HCT116 (cell line): ENCODE results near the gene CHRNA5. TPM values are rescaled to one million over a fixed set of nuclear protein-coding genes. Genes with fewer than 3 reads are reported as not detected.

Source experiments
- ATAC-seq: fragments of 200-7000 bp; cut with Tn5 transposase; 2 replicates; pipeline ENCODE4 v1.9.1; 2020; ENCODE audit warnings: mild to moderate bottlenecking, moderate library complexity
- BruUV-seq: library from RNA; stranded (reverse); fragments of 400-500 nt; replicated peaks from 2 replicates; lab custom pipeline; 2021; lab: Mats Ljungman, UMichigan
- CTCF ChIA-PET: fragments of 300-600 bp; sonication (Branson Sonifier 250); formaldehyde crosslinking; loops from one replicate; lab custom pipeline; 2021; ENCODE audit warnings: antibody characterized with exemption; lab: Charles Lee
- POLR2A ChIA-PET: fragments of 300-600, 350-600 bp; sonication (Branson Sonifier 250); formaldehyde crosslinking; loops from one replicate; lab custom pipeline; 2021; ENCODE audit warnings: antibody characterized with exemption; lab: Charles Lee
- RAD21 ChIA-PET, 2 experiments: fragments of 300-600 bp; sonication (Branson Sonifier 250); formaldehyde crosslinking; loops; one replicate each; lab custom pipeline; 2023; ENCODE audit warnings: low total read pairs in 2 of 2; ENCODE audit not compliant: uncharacterized antibody in 2 of 2, unreplicated experiment in 2 of 2, low non-redundant PET in 1 of 2; lab: Charles Lee
- DNase-seq: peaks from one replicate; pipeline ENCODE4 v3.0.0-alpha.2; 2010; ENCODE audit warnings: low read depth, low spot score
- H2AFZ ChIP-seq: fragments of 200-600 bp; shearing (Covaris generic), sonication (generic); 2 replicates; pipeline ENCODE4 v1.6.1; 2017; ENCODE audit warnings: low read depth, mixed run types, mixed read lengths, antibody characterized with exemption, low read length; ENCODE audit not compliant: poor library complexity, severe bottlenecking
- H3K27ac ChIP-seq: 2 replicates; pipeline ENCODE4 v1.5.1; 2012; ENCODE audit warnings: low read depth, low read length
- H3K27me3 ChIP-seq: fragments of 200-600 bp; sonication (generic); 2 replicates; pipeline ENCODE4 v1.6.1; 2016; ENCODE audit warnings: mixed run types, low read length, mixed read lengths; ENCODE audit not compliant: insufficient read depth
- H3K36me3 ChIP-seq, 2 experiments: fragments of 200-500 bp in 1 of 2; fragments of 200-600 bp in 1 of 2; sonication (Bioruptor generic) in 1 of 2; sonication (generic) in 1 of 2; 2 replicates each; pipeline versions ENCODE4 v1.5.1 to v1.6.1; 2014 to 2016; ENCODE audit warnings: low read length in 2 of 2, inconsistent platforms in 1 of 2, mixed read lengths in 1 of 2, mixed run types in 1 of 2; ENCODE audit not compliant: insufficient read depth in 2 of 2, control insufficient read depth in 1 of 2
- H3K4me1 ChIP-seq, 2 experiments: fragments of 200-600 bp in 1 of 2; sonication (generic) in 1 of 2; 2 replicates each; pipeline versions ENCODE4 v1.5.1 to v1.6.1; 2012 to 2017; ENCODE audit warnings: low read length in 2 of 2, inconsistent platforms in 1 of 2, mild to moderate bottlenecking in 1 of 2, mixed read lengths in 1 of 2, mixed run types in 1 of 2, moderate library complexity in 1 of 2; ENCODE audit not compliant: insufficient read depth in 2 of 2, control insufficient read depth in 1 of 2
- H3K4me2 ChIP-seq: fragments of 200-600 bp; sonication (generic); 2 replicates; pipeline ENCODE4 v1.6.1; 2017; ENCODE audit warnings: mixed run types, low read length, mixed read lengths
- H3K4me3 ChIP-seq, 2 experiments: fragments of 200-600 bp in 1 of 2; sonication (generic) in 1 of 2; replicated peaks in 1 of 2; 2 replicates each; pipeline ENCODE4 v1.5.1; 2011 to 2016; ENCODE audit warnings: low read length in 2 of 2, control low read depth in 1 of 2, low read depth in 1 of 2, mild to moderate bottlenecking in 1 of 2, mixed read lengths in 1 of 2, mixed run types in 1 of 2
- H3K79me2 ChIP-seq: fragments of 200-600 bp; sonication (generic); 2 replicates; pipeline ENCODE4 v1.6.1; 2017; ENCODE audit warnings: mild to moderate bottlenecking, mixed run types, low read length, moderate library complexity, mixed read lengths; ENCODE audit not compliant: insufficient read depth
- H3K9ac ChIP-seq: fragments of 200-600 bp; sonication (generic); 2 replicates; pipeline ENCODE4 v1.6.1; 2016; ENCODE audit warnings: low read length, mixed read lengths
- H3K9me2 ChIP-seq: fragments of 200-600 bp; sonication (generic), shearing (Covaris generic); 2 replicates; pipeline ENCODE4 v1.6.1; 2017; ENCODE audit warnings: mixed run types, mild to moderate bottlenecking, moderate library complexity; ENCODE audit not compliant: insufficient read depth
- H3K9me3 ChIP-seq, 2 experiments: fragments of 200-500 bp in 1 of 2; fragments of 200-600 bp in 1 of 2; sonication (Bioruptor generic) in 1 of 2; sonication (generic) in 1 of 2; 2 replicates each; pipeline ENCODE4 v1.6.1; 2014 to 2017; ENCODE audit warnings: low read length in 2 of 2, mixed read lengths in 2 of 2, inconsistent platforms in 1 of 2, low read depth in 1 of 2, mild to moderate bottlenecking in 1 of 2, mixed run types in 1 of 2, moderate library complexity in 1 of 2; ENCODE audit not compliant: control insufficient read depth in 1 of 2, insufficient read depth in 1 of 2
- H4K20me1 ChIP-seq: fragments of 200-600 bp; sonication (generic), shearing (Covaris generic); 2 replicates; pipeline ENCODE4 v1.6.1; 2017; ENCODE audit warnings: mixed run types, mild to moderate bottlenecking, moderate library complexity; ENCODE audit not compliant: insufficient read depth
- ATF3 ChIP-seq: IDR thresholded peaks from 2 replicates; pipeline ENCODE4 v1.6.1; 2012
- CEBPB ChIP-seq: IDR thresholded peaks from 2 replicates; pipeline ENCODE4 v1.6.1; 2012; ENCODE audit warnings: low read depth
- CTCF ChIP-seq, 3 experiments: fragments of 200-600 bp in 1 of 3; sonication (generic) in 1 of 3; IDR thresholded peaks in 2 of 3; conservative IDR thresholded peaks in 1 of 3; 2 replicates each; pipeline ENCODE4 v1.5.1; 2012 to 2017; ENCODE audit warnings: low read depth in 2 of 3, low read length in 2 of 3, antibody characterized with exemption in 1 of 3, borderline replicate concordance in 1 of 3, control low read depth in 1 of 3, mild to moderate bottlenecking in 1 of 3, mixed read lengths in 1 of 3, mixed run types in 1 of 3, moderate library complexity in 1 of 3; ENCODE audit not compliant: insufficient read depth in 1 of 3
- ELF1 ChIP-seq: IDR thresholded peaks from 2 replicates; pipeline ENCODE4 v1.6.1; 2012; ENCODE audit warnings: low read depth, borderline replicate concordance
- EZH2 ChIP-seq: fragments of 200-600 bp; sonication (generic); IDR thresholded peaks from 2 replicates; pipeline ENCODE4 v1.6.1; 2017; ENCODE audit warnings: antibody characterized with exemption, mixed run types
- EZH2phosphoT487 ChIP-seq: fragments of 200-600 bp; IDR thresholded peaks from 2 replicates; pipeline ENCODE4 v1.6.1; 2018; ENCODE audit warnings: antibody characterized with exemption, borderline replicate concordance
- FOSL1 ChIP-seq: IDR thresholded peaks from 2 replicates; pipeline ENCODE4 v1.6.1; 2012; ENCODE audit warnings: low read depth
- JUND ChIP-seq: IDR thresholded peaks from 2 replicates; pipeline ENCODE4 v1.6.1; 2012
- MAX ChIP-seq: IDR thresholded peaks from 2 replicates; pipeline ENCODE4 v1.6.1; 2012
- RAD21 ChIP-seq: IDR thresholded peaks from 2 replicates; pipeline ENCODE4 v1.6.1; 2012; ENCODE audit warnings: low read depth, mild to moderate bottlenecking
- SIN3A ChIP-seq: IDR thresholded peaks from 2 replicates; pipeline ENCODE4 v1.6.1; 2012; ENCODE audit warnings: low read depth
- SP1 ChIP-seq: IDR thresholded peaks from 2 replicates; pipeline ENCODE4 v1.6.1; 2012; ENCODE audit warnings: low read depth
- SRF ChIP-seq: IDR thresholded peaks from 2 replicates; pipeline ENCODE4 v1.6.1; 2012; ENCODE audit warnings: low read depth
- TCF7L2 ChIP-seq: IDR thresholded peaks from 2 replicates; pipeline ENCODE4 v1.7.0; 2011; ENCODE audit warnings: borderline replicate concordance, inconsistent platforms; ENCODE audit not compliant: insufficient read depth, insufficient read length; ENCODE audit errors: extremely low read depth
- ZFX ChIP-seq: fragments of 450-650 bp; IDR thresholded peaks from 2 replicates; pipeline ENCODE4 v1.6.1; 2017
- ZNF274 ChIP-seq: fragments of 200-500 bp; sonication (Bioruptor generic); IDR thresholded peaks from 2 replicates; pipeline ENCODE4 v1.6.1; 2014; ENCODE audit warnings: mild to moderate bottlenecking, low read depth, low read length, inconsistent platforms
- intact Hi-C: fragments of 100-400 bp; cut with micrococcal nuclease; formaldehyde crosslinking; loops from 2 replicates; pipeline ENCODE4 v1.10.0; 2022
- total RNA-seq: library from RNA; stranded (reverse); gene quantifications from one replicate; pipeline ENCODE4 v1.2.1, GENCODE V29; 2021; ENCODE audit not compliant: unreplicated experiment

The CHRNA5 gene
- total RNA-seq, 1 experiment from 2014 or later: 25.2 TPM

- Histone ChIP-seq H4K20me1 (no peaks in the 10 kb centered on the region), H3K27me3 (no peaks in the 10 kb centered on the region), H3K4me3 (no peak overlapping the region), H3K36me3 (peaks cover 34 to 49% of the 10 kb centered on the region in 2 experiments), H3K27ac (no peak overlapping the region), H3K79me2 (peaks cover 3% of the 10 kb centered on the region; the same call in 1 of the 2 replicates), H3K9me3 (no peaks in the 10 kb centered on the region), H2AFZ (no peak overlapping the region), H3K4me1 (no peaks in the 10 kb centered on the region)
- intact Hi-C loops: no loop called here
- CTCF ChIA-PET: no interaction called here
- DNase-seq: no peak
- no TSS peak for BruUV-seq
- no peak for TF ChIP-seq CEBPB
- TF ChIP-seq CTCF (IDR thresholded peaks at IDR 0.05 in 2 of 3, conservative IDR thresholded peaks at IDR 0.05 in 1 of 3; ENCODE audit: borderline replicate concordance in 1 of 3, insufficient read depth in 1 of 3, low read depth in 2 of 3, low read length in 2 of 3): no peak
- no peak for TF ChIP-seq JUND
- TF ChIP-seq EZH2: no peak
- no peak for TF ChIP-seq EZH2phosphoT487
- TF ChIP-seq TCF7L2: no peak
- no peak for TF ChIP-seq ZFX
- TF ChIP-seq ZNF274: no peak
- TF ChIP-seq SIN3A: no peak
- no peak for TF ChIP-seq MAX
- TF ChIP-seq ATF3: no peak
- no peak for TF ChIP-seq ELF1
- TF ChIP-seq SRF: no peak
- no peak for TF ChIP-seq RAD21
- TF ChIP-seq SP1: no peak
- no peak for TF ChIP-seq FOSL1
- TF ChIP-seq, all 23 proteins: peak for 0
- no peak for ATAC-seq
- ChIA-PET POLR2A (no interaction called here), RAD21 (no interaction called here)
- no peak overlapping the region for H3K9ac ChIP-seq
- no peaks in the 10 kb centered on the region for H3K9me2 ChIP-seq
- H3K4me2 ChIP-seq: no peak overlapping the region
These were observed 14.5 kb upstream of the CHRNA5 start for GRCh38 chr15:78550815-78551214.
